ENCODE results near the gene CHST15.
"Not testable (repeated sequence)": the region's sequence is repeated elsewhere in the genome, so short reads cannot be mapped to it uniquely, and the experiment has no call there.

CHST15 gene

GRCh38 chr10:124040451-124041188 is 52.8 kb downstream of the CHST15 start:
- TF ChIP-seq, protein P1, sequence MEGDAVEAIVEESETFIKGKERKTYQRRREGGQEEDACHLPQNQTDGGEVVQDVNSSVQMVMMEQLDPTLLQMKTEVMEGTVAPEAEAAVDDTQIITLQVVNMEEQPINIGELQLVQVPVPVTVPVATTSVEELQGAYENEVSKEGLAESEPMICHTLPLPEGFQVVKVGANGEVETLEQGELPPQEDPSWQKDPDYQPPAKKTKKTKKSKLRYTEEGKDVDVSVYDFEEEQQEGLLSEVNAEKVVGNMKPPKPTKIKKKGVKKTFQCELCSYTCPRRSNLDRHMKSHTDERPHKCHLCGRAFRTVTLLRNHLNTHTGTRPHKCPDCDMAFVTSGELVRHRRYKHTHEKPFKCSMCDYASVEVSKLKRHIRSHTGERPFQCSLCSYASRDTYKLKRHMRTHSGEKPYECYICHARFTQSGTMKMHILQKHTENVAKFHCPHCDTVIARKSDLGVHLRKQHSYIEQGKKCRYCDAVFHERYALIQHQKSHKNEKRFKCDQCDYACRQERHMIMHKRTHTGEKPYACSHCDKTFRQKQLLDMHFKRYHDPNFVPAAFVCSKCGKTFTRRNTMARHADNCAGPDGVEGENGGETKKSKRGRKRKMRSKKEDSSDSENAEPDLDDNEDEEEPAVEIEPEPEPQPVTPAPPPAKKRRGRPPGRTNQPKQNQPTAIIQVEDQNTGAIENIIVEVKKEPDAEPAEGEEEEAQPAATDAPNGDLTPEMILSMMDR (IDR thresholded peaks at IDR 0.05; ENCODE audit: low read depth, low read length): no peak
- DNase-seq (ENCODE audit: extremely low read depth, low read depth): no peak

DNA sequence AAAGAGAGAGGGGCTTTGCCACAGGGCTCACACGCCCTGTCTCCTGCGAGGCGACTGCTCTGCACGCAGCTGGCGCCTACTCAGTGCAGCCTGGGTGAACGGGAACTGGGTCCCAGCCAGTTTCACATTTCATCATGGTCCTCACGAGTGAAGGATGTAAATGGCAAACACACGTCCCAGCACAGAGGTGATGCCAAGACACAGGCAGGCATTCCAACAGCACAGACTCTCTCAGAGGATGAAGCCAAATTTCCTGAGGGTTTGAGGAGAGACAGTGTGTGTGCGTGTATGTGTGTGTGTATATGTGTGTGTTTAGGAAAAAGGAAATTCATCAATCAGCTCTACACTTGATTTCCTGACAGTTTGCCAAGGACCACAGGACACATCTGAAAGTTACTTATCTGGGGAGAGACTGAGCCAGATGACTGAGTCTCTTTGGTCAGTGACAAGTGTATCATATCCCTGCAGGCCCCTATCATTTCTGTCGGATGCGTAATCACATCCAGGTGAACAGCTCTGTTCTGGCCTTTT is 53.9 kb downstream of the CHST15 start:
- TF ChIP-seq, protein P1 (IDR thresholded peaks at IDR 0.05; ENCODE audit: low read depth, low read length): no peak
- DNase-seq (ENCODE audit: extremely low read depth, low read depth): no peak

DNA sequence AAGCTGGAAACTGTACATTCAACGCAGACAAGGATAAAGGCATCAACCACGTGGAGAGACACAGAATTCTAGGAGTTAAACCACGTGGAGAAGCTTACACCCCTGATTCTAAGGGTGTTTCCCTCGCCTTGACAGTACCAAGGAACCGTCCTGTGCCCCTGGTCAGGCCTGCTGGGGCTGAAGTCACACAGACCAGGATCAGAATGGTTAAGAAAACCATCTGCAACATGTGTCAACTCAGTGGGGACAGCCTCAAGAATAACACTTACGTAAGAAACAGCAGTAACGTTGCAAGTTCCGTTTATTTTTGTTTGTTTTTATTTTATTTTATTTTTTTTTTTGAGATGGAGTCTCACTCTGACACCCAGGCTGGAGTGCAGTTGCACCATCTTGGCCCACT is 55.6 kb downstream of the CHST15 start:
- DNase-seq (ENCODE audit: extremely low read depth, low read depth): no peak
- TF ChIP-seq, protein P1 (IDR thresholded peaks at IDR 0.05; ENCODE audit: low read depth, low read length): no peak

DNA sequence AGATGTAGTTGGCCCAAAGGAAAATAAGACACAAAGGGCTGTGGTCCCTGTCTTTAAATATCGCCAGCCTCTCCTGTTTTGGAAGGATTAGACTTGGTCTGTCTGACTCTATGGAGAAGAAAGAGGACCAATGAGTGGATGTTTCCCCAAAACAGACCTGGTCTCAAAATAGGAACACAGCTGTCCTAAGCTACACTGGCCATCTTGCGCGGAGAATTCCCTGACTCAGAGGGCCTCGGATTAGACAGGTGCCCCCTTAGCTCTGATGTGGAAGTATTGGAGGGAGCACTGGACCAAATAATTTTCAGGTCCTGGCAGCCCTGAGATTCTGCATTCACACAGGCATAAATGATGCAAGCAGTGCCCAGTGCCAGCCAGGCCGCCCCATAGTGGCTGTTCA is 56.1 kb downstream of the CHST15 start:
- DNase-seq (ENCODE audit: extremely low read depth, low read depth): no peak
- TF ChIP-seq, protein P1 (IDR thresholded peaks at IDR 0.05; ENCODE audit: low read depth, low read length): no peak

- DNase-seq (ENCODE audit: extremely low read depth, low read depth): no peak
- TF ChIP-seq, protein P1 (IDR thresholded peaks at IDR 0.05; ENCODE audit: low read depth, low read length): no peak
Measured at GRCh38 chr10:124036746-124037145, 56.7 kb downstream of the CHST15 start.

DNA sequence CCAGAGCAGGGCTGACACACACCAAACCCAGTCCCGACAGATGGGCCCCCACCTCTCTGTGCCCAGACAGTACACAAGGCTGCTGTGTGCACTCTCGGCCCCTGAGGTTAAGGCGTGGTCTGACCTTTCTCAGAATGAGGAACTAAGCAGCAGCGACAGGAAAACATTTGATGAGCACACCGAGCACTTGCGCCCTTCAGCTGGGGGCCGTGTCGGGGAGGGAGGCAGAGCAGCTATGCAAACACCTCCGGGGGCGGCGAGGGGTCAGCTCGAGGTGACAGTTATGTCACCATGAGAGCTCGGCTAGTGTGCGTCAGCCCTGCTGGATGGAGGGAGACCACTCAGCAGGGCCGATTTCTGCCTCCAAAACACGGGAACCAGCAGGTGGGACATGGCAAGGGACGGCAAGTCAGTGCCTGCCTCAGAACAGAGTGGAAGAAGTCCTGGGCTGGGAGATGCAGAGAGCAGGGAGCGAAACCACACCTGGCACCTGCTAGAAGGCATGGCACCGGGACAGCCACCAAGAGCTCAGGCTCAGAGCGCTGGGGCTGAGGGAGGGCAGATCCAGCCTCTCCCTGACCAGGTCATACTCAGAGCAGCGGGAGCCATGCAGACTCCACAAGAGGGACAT is 57.4 kb downstream of the CHST15 start:
- no peak for DNase-seq (ENCODE audit: extremely low read depth, low read depth)
- TF ChIP-seq, protein P1 (IDR thresholded peaks at IDR 0.05; ENCODE audit: low read depth, low read length): no peak

- DNase-seq (ENCODE audit: extremely low read depth, low read depth): no peak
- TF ChIP-seq, protein P1 (IDR thresholded peaks at IDR 0.05; ENCODE audit: low read depth, low read length): no peak
Measured at GRCh38 chr10:124035306-124035927, 58.0 kb downstream of the CHST15 start.

GRCh38 chr10:124034576-124035305 is 58.7 kb downstream of the CHST15 start:
- not testable (repeated sequence) for DNase-seq (ENCODE audit: extremely low read depth, low read depth)

All from AG09319 (cell line).